ENCODE data around the gene RHBDL1.
A peak's percentile ranks its signal among the peaks of the same experiment; 100 is the strongest.

The RHBDL1 gene

DNA sequence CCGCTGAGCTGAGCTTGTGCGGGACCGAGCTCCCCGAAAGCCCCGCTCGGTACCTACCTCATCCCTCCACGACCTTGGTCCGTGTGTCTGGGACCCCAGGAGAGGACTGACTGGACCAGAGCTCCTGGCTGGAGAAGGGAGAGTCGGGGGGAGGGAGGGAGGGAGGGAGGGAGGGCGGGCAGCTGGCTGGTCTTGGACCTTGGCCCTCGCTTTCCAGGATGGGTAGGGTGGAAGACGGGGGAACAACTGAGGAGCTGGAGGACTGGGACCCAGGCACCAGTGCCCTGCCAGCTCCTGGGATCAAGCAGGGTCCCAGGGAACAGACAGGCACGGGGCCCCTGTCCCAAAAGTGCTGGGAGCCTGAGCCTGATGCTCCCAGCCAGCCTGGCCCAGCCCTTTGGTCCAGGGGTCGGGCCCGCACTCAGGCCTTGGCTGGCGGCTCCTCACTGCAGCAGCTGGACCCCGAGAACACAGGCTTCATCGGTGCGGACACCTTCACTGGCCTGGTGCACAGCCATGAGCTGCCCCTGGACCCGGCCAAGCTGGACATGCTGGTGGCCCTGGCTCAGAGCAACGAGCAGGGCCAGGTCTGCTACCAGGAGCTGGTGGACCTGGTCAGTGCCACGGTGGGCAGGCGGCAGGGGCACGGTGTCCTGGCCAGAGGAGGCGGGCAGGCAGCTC is 553 bp downstream of the RHBDL1 start:
- no peak for DNase-seq

DNA sequence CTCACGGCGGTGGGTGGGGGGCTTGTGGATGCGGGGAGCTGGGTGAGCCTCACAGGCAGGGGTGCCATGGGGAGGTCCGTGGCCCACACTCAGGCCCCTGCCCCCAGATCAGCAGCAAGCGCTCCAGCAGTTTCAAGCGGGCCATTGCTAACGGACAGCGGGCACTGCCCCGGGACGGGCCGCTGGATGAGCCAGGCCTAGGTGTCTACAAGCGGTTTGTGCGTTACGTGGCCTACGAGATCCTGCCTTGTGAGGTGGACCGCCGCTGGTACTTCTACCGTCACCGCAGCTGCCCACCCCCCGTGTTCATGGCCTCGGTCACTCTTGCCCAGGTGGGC is 1.1 kb downstream of the RHBDL1 start:
- DNase-seq, result no peak

DNA sequence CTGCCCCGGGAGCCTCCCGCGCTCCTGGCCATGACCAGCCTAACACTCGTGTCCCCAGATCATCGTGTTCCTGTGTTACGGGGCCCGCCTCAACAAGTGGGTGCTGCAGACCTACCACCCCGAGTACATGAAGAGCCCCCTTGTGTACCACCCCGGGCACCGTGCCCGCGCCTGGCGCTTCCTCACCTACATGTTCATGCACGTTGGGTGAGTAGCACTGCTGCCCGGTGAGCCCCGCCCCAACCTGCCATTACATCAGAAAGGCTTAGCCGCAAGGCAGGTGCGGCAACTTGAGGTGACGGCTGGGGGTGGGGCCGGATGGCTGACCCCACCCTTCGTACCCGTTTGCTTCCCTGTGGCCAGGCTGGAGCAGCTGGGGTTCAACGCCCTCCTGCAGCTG is 1.4 kb downstream of the RHBDL1 start:
- peak in 4 of 6 experiments; percentile 21 to 30 (median 24) for DNase-seq

DNA sequence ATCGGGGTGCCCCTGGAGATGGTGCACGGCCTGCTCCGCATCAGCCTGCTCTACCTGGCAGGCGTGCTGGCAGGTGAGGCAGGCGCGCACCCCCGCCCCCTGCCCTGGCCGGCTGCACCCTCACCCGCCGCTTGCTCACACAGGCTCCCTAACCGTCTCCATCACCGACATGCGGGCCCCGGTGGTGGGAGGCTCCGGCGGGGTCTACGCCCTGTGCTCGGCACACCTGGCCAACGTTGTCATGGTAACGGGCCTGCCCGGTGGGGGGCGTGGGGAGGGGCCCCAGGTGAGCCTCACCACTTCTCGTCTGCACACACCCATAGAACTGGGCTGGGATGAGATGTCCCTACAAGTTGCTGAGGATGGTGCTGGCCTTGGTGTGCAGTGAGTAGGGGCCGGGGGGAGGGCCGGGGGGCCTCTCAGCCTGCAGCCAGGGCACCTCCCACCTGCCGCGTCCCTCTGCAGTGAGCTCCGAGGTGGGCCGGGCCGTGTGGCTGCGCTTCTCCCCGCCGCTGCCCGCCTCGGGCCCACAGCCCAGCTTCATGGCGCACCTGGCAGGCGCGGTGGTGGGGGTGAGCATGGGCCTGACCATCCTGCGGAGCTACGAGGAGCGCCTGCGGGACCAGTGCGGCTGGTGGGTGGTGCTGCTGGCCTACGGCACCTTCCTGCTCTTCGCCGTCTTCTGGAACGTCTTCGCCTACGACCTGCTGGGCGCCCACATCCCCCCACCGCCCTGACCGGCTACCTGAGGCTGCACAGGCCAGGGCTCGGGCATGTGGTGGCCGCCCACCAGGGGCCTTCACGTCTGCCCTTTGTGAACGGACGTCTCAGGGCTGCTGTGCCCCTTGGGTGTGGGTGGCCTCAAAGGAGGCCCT is 2.1 kb downstream of the RHBDL1 start:
- DNase-seq, result no peak

DNA sequence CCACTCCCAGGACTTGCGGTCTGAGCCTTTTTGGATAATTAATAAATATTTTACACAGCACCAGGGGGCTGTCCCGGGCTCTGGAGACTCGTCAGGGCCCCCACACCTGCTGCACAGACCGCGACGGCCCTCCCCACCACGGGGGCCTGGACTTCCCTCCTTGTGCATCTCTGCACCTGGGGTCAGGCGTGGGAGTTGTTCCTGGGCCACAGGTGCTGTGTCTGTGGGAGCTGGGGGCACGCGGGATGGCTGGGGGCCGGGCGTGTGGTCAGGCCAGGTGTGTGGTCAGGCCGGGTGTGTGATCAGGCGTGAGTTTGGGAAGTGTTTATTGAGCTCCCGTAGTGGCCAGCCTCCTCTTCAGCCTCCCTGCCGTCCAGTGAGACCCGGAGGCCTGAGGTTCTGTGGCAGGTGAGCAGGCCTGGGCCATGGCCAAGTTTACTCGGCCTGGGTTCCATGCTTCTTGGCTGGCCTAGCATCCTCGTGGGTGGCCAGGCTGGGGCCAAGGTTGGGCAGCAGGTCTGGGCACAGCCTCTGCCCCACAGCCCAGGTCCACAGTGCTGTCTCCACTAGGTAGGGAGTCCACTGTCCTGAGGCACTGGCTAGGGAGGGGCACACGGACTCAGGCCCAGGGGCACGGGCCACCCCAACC is 2.9 kb downstream of the RHBDL1 start:
- no peak for DNase-seq

DNA sequence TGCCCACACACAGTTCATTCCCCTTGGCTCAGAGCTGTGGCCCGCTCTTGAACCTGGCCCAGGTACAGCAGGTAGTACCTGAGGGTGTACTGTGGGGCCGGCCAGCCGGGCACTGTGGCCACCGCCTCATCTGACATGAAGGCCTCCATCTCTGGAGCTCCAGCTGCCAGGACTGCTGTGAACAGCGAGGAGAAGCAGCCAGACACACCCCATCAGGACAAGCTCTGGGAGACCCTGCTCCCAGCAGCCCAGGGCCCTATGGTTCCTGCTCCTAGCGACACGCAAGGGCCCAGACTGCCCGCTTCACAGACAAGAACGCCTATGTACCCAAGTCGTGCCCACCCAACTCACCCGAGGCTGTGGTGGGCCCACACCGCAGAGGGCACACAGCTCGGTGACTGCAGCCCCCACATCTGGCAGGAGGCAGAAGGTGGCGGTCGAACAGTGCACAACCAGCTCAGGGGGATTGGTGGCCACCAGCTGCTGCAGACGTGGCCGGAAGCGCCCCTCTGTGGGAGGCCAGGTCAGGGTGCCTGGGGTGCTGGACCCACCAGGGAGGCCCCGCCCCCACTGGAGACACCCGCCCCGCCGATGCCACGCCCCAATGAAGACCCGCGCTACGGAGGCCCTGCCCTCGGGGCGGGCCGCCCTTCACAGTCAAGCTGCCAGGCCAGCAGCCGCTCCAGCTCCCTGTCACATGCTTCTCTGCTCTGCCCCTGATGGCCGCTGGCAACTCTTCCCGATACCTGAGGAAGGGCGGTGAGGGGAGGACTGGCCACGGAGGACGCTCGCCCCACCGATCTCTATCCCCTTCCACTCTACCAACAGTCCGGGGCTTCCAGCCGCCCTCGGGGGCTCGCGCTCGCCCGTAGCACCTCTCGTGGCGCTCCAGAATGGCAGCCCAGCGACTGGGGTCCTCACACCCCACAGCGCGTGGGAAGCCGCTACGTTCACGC is 3.7 kb downstream of the RHBDL1 start:
- DNase-seq, result peak in 3 of 6 experiments; percentile 41 to 80 (median 62)

DNA sequence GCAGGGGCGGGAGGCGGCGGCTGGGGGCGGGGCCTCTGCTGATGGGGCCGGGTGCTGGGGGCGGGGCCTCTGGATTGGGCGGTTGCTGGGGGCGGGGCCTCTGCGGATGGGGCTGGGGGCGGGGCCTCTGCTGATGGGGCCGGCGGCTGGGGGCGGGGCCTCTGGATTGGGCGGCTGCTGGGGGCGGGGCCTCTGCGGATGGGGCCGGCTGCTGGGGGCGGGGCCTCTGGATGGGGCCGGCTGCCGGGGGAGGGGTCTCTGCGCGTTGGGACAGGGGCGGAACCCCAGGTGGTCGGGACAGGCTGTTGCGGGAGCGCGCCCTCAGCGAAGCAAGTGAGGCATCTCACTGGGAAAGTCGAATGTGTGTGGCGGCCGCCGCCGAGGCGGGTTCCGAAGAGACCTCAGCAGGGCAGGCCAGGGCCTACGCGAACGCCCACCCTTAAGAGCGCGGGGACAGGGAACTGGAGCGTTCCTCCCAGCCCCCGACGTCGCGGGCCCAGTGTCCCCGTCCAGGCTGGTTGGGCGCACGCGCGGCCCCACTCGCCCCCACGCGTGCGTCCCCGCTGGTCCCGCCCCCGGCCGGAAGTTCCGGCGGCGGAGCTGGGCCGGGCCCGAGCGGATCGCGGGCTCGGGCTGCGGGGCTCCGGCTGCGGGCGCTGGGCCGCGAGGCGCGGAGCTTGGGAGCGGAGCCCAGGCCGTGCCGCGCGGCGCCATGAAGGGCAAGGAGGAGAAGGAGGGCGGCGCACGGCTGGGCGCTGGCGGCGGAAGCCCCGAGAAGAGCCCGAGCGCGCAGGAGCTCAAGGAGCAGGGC is 4.5 kb downstream of the RHBDL1 start, which contains the start of gene STUB1:
STUB1 (plus strand) TSS at position 597 of the 811 bp plus-strand sequence; CDS start at position 713, 116 bp downstream.
- peak; percentile 75 to 96 (median 91) for DNase-seq

DNA sequence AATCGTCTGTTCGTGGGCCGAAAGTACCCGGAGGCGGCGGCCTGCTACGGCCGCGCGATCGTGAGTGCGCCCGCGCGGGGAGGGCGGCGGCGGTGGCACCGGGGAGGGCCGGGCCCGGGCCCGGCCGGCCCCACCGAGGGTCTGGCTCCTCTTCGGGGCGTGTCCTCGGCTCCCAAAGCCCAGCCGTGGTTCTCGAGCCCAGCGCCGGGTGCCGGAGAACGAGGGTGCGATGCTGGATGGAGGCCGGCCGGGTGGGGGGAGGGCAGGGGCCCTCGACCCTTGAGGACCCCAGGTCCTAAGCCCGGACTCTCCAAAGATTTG is 5.1 kb downstream of the RHBDL1 start:
- no peak for DNase-seq

DNA sequence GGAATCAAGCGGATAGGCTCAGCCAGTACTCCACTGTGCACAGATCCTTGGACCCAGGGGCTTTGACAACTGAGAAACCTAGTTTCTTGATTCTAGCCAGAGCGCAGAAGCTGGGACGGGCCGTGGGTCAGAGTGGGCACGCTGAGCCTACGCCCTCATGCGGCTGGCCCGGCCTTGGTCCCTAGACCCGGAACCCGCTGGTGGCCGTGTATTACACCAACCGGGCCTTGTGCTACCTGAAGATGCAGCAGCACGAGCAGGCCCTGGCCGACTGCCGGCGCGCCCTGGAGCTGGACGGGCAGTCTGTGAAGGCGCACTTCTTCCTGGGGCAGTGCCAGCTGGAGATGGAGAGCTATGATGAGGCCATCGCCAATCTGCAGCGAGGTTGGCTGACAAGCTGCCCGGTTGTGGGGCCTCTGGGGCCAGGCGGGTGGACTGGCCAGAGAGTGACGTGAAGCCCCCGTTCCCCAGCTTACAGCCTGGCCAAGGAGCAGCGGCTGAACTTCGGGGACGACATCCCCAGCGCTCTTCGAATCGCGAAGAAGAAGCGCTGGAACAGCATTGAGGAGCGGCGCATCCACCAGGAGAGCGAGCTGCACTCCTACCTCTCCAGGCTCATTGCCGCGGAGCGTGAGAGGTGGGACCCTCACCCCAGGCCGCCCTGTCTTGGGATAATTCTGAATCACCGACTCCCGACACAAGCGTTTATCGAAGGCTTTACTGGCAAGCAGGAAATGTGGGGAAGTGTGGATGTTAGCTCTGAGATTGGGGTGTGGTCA is 5.7 kb downstream of the RHBDL1 start:
- no peak for DNase-seq

DNA sequence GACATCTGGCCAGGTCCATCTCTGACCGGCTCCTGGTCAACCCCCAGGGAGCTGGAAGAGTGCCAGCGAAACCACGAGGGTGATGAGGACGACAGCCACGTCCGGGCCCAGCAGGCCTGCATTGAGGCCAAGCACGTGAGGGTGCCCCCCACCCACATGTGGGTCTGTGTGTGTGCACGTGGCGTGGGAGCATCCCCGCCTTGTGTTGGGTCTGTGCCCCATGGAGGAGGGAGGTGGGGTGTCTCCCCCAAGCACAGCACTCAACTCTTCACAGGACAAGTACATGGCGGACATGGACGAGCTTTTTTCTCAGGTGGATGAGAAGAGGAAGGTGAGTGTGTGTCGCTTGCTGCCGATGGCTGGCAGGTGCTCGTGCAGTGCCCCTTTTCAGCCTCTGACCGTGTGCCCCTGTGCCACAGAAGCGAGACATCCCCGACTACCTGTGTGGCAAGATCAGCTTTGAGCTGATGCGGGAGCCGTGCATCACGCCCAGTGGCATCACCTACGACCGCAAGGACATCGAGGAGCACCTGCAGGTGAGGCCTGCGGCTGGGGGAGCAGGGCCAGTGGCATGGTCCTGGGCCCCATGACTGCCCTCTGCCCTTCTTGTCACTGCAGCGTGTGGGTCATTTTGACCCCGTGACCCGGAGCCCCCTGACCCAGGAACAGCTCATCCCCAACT is 6.4 kb downstream of the RHBDL1 start:
- DNase-seq, result no peak

DNA sequence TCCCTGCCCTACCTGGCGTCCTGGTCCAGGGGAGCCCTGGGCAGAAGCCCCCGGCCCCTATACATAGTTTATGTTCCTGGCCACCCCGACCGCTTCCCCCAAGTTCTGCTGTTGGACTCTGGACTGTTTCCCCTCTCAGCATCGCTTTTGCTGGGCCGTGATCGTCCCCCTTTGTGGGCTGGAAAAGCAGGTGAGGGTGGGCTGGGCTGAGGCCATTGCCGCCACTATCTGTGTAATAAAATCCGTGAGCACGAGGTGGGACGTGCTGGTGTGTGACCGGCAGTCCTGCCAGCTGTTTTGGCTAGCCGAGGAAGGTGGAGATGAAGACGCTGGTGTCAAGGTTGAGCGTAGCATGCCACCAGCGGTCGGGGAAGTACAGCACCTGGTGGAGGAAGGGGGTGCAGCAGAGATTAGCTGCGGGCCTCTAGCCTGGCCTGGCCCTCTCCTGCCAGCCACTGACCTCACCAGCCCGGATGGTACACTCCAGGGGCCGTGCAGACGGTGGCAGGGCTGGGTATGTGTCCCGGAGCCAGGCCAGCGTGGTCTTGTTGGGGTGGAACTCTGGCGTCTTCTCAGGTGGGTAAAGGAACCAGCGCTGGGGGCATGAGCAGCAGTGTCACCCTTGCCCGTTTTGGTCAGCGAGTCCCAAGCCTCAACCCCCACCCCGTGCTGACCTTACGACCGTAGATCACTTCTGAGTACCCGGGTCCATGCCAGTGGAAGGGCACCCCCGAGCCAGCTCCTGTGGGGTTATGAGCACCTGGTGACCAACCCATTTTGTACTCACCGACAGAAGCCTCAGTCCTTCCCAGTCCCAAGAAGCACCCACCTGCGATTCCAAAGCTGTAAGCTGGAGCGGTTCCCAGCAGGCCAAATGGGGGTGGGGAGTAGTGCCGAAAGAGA is 7.3 kb downstream of the RHBDL1 start:
- DNase-seq, result no peak

DNA sequence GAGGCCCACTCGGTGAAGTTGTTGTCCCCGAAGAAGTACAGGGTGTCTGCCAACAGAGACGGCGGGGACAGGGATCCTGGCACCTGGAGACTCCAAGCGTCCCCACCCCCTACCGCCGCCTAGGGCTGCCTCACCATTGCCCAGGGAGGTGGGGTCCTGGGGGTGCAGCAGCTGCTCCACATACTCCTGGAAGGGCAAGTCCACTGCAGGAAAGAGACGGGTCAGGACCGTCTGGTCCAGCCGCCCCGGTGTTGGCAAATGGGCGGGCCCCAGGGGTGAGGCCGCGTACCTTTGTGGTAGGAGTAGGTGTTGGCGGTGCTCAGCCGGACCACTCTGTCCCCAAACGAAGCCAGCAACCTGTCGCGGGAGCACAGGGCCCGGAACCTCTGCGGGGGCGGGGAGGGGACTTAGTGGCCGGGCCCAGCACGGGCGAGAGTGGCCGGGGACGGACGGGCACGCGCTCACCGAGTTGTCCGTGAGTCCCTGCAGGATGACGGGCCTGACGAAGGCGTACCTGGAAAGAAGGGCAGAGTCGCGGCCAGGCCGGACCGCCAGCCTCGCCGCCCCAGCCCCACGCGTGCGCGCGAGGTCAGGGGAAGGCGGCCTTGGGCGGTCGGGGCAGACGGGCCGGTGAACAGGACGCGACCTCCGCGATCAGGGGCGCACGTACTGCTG is 8.1 kb downstream of the RHBDL1 start:
- no peak for DNase-seq

DNA sequence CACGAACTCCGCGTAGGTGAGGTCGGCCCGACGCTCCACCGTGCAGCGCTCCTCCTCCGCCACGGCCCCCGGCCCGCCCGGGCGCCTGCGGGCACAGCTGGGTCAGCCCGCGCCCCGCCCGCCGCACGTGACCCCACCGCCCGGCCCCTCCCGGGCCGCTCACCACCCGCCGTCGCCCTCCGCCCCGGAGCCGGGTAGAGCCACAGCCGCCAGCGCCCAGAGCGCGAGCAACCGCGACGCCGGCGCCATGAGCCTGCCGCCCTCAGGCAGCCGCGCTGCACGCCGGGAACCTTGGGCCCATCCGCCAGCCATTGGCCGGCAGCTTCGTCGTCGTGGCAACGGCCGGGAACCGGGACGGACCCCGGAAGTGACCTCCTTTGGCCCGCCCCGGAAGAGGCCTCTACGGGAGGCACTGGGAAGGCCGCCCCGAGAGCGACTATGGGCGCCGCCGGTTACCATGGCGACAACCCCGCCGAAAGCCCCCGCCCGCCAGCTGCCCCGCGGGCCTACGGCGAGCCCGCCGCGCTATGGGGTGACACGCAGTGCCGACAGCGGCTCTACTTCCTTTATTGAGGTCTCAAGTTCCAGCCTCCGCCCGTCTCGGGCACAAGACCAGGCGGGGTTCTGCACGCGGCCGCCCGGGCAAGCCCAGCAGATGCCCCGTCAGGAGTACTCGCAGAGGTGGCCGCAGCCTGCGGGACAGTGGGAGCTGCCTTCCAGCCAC is 8.8 kb downstream of the RHBDL1 start, which contains the start of gene JMJD8:
JMJD8 (minus strand) TSS at position 264 of the 724 bp plus-strand sequence; CDS start at position 249, 15 bp downstream.
- DNase-seq, result peak; percentile 85 to 95 (median 89)

DNA sequence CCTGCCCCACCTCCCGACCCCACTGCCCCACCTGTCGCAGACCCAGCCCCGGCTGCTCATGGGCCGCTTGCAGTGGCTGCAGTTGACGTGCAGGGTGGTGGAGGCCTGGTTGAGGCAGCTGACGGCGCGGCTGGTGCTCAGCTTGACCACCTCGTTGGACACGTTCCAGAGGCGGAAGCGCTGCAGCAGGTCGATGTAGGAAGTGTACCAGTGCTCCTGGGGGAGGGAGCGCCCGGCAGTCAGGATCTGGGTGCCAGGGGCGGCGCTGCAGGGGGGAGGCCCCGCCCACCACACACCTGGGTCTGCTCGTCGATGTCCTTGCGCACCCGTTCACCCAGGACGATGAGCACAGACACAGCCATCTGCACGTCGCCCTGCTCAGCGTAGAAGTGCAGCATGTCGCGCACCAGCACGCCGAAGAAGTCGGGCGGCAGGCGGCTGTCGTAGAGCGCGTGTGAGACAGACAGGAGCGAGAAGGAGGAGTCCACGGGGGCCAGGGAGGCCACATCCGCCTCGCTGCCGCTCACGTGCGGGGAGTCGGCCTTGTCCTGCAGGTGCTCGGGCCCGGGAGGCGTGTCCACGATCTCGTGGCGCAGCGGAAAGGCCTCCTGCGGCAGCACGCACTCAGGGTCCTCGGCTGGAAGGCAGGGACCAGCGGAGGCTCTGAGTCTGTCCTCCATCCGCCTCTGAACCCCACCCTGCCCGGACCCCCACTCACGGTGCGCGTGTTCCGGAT is 9.7 kb downstream of the RHBDL1 start:
- DNase-seq, result no peak

DNA sequence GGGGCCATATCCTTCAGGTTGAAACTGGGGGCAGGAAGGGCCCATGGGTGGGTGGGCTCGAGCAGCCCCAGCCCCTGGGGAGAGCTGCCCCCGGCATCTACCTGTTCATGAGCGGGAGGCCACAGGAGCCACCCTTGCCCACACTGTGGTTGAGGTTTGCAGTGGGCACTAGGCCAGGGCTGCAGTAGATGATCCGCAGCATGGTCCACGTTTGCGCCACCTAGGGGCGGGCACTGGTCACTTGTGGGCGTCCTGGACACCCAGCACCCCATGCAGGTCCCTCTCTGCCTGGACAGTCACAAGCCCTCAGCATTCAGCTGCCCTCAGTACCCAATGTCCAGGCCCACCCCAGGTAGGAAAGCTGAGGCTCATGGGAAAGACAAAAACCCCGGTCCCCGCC is 10.5 kb downstream of the RHBDL1 start:
- DNase-seq, result no peak

DNA sequence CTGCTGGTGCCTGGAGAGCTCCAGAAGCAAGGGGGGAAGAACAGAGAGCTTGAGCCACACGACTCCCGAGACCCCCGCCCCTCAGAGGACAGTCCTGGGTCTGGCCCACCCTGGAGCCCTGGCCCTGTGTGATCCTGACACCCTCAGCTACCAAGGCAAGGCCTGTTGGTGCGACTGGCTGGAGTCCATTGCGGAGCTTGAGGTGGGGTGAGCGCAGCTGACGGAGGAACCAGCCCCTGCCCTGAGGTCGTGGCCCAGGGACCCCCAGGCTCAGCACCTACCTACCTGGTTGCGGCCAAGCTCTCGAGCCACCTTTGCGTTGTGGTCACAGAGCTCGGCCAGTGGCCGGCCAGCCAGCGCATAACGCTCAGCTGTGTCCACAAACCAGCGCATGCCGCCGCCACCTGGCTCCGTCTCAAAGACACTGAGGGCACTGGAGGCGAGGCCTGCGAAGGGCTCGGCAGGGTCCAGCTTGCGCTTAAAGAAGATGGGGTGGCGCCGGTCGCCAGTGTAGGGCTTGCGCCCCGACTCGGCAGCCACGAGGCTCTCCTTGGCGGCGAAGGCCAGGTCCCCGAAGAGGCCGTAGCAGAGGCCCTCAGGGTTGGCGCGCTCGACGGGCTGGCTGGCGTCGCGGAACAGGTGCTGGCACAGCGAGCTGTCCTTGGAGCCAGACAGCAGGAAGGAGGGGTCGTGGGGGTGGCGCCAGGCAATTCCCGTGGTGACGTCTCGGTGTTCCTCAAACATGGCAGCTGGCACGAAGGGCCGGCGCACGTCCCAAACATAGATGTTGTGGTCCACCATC is 11.2 kb downstream of the RHBDL1 start:
- no peak for DNase-seq

All from stimulated activated naive CD4-positive, alpha-beta T cell (primary cell).